HG02943 (cell line): ENCODE data around the gene C12orf57.

Experiments
- ATAC-seq: cut with Tn5 transposase; IDR thresholded peaks from one replicate; pipeline ENCODE4 v1.9.1; 2021; ENCODE audit warnings: mild to moderate bottlenecking, low read depth, moderate library complexity; ENCODE audit not compliant: unreplicated experiment

Gene C12orf57

DNA sequence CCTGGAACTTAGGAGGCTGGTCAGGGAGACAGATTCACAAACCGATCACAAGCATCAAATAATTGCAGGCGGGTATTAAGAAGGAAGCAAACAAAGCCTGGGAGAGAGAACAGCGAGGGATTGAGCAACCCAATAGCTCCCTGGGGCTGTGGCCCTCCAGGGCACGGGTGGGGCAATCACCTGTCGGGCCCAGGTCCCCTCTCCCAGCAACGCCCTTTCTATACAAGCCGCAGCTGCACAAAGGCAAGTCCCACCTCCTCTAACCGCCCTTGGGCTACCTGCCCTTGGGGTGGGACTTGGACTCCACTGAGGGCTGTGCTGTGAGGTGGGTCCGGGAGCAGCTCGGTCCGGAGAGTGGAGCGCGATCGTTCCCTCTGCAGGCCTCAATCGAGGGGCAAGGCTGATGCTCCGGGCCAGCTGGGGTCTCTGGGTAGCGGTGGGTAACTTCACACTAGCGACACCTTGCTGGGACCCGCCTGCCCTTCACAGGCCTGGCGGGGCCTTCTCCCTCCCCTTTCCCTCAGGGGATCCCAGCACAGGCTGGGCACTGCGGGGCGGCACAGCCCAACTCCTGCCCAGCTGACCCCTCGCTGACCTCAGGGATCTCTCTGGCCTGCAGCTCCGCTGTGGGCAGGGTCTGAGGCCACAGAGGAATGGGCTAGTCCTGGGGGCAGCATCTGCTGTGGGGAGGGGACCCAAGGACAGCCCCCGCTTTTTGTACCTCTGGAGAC lies 18.6 kb downstream of the C12orf57 start:
- ATAC-seq, result no peak

DNA sequence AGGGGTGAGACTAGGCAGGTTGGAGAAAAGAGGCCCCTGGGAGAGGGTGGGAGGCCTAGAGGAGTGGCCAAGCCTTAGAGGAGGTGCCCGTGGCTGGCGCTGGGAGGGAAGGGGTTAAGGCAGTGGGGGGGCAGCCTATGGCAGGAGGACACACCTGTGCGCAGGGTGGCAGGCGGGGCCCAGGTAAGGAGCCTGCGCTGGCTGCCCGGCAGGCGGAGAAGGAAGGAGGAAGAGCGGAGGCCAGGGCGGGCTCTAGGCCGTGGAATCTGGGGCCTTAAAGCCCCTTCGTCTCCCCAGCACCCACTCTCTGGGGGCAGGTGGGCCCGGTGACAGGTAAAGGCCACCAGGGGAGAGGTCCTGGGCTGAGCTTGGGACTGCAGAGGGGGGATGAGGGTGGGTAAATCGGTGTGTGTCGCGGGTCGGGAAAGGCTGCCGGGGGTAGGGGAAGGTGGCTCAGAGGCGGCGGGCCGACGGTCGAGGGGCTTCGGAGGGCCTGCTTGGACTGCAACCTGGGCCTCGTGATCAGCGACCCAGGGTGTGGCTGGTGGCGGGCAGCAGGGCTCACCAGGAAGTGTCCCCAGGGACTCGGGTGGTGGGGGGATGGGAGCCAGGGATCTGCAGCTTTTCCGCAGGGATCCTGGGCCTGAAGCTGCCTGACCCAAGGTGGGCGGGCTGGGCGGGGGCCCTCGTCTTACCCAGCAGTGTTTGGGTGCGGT lies 19.4 kb downstream of the C12orf57 start:
- no peak for ATAC-seq

DNA sequence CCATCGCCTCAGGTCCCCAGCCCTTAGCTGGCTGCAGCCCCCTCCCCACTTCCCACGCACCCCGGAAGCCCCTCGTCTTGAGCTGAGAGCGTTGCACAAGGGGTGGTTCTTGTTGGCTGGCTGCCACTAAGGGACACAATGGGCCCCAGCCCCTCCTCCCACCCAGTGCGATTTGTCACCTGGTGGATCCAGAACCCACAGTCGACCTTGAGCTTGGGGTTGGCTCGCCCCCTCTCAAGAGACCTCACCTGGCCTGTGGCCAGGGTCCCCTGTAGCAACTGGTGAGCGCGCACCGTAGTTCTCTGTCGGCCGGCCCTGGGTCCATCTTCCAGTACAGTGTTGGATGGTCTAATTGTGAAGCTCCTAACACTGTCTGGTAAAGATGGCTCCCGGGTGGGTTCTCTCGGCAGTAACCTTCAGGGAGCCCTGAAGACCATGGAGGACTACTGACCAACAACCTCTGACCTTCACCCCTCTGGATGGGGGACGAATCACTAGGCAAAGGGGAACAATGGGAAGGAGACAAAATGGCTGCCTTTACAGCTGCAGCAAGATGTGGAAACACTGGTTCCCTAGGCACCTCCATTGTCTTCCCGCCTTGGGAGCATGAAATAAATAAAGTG lies 20.1 kb downstream of the C12orf57 start:
- no peak for ATAC-seq

DNA sequence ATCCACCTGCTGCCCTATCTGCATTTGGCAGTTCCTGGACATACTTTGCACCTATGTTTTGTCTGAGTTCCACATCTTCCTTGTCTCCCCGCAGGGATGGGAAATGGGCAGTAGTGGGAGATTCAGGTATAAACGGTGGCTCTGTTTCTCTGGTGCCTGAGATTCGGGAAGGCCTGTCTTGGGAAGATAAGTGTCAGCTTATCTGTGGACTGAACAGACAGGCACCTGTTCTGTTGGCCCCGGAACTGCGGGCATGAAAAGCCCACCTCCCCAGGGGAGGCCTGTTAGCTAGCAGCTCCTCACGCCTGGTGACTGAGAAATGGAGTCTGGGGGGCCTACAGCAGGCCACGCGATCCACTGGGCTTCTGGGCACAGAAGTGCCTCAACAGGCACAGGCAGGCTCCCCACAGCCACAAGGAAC lies 20.8 kb downstream of the C12orf57 start:
- no peak for ATAC-seq

DNA sequence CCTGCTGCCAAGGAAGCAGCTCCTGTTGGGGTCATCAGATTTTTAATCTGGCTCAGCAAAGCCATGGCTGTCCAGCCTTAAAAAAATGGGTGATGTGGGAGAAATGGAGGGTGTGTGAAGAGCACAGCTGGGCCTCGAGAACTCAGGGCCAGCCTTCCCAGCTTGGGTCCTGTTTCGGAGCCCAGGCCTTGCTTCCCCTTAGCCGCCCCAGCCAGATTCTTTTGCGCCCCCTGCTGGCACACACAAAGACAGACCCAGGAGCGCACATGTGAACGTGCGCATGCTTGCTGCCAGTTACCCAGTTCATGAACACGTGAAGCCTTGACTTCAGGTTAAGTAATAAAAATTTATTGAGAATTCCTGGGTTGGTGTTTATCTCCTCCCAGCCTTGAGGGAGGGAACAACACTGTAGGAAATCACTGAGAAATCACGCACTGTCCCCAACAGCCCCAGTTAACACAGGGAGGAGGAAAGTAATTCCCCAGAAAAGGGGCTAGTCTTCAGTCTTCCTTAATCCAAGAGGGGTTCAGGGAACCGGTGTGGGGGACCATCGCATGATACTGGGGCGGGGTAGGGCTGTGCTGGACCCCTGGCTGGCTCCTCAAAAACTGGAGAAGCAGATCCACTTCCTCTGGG lies 21.3 kb downstream of the C12orf57 start:
- ATAC-seq, result no peak

DNA sequence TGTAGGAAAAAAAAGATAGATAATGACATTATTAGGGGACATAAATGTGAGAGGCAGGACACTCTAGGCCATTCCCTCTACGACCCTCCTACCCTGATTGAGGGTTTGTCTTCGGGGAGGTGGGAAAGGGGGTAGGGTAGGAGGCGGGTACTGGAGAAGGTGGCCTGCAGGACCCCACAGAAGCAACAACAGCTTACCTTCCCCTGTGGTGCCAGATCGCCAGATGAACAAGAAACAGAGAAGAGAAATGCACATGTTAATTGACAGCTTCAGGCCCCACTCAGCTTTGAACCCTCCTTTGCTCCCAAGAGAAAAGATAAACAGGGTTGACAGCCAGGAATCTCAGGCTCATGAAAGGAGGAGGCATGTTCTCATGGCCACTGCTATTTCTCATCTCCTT lies 21.9 kb downstream of the C12orf57 start:
- no peak for ATAC-seq

DNA sequence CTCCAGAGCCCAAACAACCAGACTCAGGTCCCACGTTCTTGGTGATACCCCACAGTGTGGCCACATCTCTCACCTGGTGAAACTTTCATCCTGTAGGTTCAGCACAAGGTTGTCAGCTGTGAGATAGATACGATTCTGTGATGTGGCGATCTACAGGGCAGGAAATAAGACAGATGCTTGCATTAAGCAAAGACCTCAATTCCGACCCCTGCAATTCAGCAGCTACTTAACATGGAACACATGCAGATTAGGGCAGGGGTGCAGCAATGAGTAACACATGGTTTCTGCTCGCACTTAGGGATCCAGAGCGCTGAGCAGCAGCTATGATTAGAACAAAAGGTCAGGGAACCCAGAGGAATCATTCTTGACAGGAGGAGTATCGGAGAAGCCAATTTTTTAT lies 22.5 kb downstream of the C12orf57 start:
- no peak for ATAC-seq

DNA sequence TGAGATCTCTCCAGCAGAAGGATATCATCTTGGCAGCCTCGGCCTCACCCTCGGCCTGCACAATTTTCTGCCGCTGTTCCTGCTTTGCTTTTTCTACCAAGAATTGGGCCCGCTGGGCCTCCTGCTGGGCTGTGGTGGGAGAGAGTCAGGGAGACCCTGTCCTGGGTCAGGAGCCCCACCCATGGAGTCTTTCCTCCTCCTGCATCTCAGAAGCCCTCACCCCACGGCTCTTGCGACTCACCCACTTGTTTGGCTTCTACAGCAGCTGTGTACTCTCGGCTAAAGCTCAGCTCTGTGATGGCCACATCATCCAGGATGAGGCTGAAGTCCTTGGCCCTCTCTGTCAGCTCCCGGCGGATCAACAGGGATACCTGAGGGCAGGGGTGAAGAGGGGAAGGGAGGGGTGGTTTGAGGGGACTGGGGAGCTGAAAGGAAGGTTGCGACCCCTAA lies 23.9 kb downstream of the C12orf57 start:
- ATAC-seq, result no peak

DNA sequence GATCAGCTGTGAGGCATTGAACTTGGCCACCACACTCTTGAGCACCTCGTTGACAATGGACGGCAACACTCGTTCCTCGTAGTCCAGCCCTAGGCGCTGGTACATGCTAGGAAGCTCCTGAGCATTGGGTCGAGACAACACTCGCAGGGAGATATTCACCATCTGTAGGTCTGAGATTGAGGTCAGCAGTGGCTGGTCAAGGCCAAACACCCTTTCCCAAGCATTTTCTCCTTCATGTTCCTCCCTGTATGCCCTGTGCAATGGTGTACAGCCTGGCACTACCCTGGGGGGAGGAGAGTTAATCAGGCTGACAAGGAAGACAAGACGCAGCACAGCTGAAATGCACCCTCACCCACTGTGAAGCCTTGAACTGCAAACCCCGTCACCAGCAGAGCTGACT lies 24.6 kb downstream of the C12orf57 start:
- no peak for ATAC-seq

DNA sequence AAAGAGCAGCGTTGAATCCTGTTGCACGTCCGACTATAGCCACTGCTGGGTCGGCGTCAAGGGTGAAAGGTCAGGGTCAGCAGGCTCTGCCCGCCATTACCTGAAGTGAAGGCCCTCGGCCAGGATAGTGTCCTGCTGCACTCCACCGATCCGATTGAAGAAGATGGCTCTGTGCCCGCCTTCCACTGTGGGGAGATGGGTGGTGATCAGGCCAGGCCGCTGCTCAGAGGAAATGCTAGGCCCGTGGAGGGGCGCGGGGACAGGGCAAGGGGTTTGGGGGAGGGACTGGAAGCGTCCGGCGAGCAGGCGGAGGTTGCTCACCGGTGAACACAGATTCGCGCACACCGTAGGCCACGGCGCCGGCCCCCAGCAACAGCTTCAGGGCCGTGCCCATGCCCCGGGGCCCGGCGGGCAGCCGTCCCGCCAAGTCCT lies 26.3 kb downstream of the C12orf57 start:
- ATAC-seq, result peak; percentile 24

DNA sequence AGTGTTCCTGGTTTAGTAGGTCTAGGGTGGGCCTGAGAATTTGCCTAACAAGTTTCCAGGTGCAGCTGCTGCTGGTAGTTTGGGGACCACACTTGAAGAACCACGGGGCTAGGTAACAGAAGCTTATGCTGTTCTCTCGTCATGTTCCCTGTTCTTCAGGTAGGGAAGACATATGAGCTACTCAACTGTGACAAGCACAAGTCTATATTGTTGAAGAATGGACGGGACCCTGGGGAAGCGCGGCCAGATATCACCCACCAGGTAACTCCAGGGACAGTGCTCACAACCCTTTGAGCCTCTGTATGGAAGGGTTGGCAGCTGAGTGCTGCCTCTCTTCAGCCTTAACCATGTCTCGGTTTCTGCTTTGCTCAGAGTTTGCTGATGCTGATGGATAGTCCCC lies 30.4 kb downstream of the C12orf57 start:
- no peak for ATAC-seq

DNA sequence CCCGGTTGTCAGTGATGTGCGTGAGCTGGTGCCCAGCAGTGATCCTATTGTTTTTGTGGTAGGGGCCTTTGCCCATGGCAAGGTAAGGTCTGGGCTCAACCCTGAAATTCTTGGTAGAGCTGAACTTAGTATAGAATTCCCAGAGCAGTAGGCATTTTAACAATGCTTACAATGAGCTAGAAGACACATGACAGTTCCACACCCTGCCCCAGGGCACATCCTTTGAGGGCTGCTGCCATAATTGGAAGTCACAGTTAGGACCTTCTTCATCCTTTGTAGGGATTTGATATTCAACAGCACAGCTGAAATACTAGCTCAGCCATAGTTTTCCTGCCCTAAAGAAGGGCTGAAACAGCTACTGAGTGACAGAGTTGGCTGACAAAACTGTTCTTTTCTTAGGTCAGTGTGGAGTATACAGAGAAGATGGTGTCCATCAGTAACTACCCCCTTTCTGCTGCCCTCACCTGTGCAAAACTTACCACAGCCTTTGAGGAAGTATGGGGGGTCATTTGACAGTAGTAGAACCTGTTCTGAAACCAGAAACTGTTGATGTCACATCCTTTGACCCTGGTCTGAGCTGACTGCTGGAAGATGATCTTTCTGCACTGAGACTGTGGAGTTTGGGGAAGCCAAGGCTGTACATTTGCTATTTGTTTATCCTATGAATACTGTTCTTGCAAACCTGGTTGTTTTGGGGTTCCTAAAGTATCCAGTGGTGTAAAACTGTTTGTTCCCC lies 31.6 kb downstream of the C12orf57 start:
- ATAC-seq, result no peak

DNA sequence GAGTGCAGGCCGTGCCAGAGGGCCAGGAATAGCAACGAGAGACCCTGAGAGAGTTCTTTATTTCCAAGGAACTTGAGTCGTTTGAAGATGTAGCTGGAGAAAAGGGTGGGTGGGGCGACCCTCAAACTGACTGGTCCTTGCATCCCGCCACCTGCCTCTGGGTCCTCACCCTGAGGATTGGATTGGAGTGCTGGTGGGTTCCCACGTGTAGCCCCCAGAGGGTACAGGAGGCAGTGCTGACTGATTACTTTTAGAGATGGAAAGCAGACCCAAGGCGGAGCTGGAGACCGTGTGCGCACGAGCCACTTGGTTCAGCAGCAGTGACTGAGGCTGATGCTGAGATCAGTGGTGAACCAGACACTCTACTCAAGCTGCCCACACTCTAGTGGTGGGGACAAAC lies 33.8 kb downstream of the C12orf57 start:
- ATAC-seq, result no peak

DNA sequence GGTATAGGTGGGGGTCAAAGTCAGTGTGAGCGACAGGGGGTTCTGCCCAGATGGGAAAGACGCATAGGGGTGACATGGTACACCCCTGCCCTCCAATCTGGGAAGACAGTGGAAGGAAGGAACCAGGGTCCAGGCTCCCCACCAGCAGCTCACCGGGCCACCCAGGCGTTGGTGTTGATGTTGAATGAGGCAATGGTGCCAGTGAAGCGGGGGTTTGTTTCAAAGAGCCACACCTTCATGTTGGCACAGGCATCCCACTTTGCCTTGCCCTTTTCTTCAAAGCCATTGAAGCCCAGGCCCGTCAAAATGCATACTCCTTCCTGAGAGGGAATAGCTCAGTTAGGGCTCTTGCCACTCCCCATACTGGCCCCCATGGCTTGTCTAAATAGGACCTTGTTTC lies 34.4 kb downstream of the C12orf57 start:
- no peak for ATAC-seq

DNA sequence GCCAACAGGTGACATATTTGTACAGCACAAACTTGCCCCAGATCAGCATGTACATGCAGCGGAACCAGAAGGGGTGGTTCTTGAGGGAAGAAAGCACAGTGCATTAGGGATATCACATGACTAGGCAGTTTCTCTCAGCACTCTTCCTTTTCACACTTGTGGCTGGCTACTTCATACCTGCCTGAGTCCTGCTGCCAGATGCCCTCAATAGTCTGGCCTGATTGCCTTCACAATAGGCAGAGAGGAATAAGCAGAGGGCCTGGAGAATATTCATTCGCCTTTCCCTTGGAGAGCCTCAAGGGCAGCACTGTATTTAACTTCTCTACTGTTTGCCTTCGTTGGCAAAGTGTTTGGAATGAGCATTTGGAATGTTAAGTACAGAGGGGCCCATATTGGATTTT lies 34.8 kb downstream of the C12orf57 start:
- no peak for ATAC-seq

DNA sequence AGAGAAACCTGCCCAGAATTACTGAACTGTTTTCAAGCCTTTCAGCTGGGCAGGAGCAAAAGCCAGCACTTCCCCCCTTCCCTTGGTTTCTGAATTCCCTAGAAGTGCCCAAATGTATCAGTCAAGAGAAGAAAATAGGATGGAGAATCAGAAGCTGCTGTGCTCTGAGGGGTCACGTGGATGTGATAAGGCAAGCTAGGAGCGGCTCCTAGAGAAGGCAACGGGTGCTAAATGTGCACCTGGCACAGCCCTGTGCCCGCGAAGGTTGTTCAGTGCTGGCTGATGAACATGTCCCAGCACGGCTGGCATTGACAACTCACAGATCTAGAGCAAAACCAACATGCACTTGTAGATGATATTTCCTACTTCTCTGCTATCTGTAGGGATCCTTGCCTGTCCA lies 35.2 kb downstream of the C12orf57 start:
- ATAC-seq, result no peak

DNA sequence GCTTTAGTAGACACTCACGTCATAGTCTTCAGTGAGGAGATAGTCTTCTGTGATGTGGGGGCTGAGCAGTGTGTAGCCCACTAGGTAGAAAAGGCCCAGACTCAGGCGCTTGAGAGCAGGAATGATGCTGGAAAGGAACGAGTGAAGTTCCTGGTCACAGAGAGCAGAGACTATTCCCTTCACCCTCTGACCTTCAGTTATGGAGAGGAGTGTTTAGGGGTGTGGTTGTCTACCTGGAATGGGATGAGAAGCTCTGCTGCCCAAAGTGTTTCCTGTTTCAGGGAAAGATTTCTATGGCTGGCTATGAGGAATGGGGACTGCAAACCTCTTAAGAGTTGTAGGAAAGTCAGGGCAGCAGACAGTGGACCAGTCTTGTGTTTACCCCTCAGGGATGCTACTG lies 35.6 kb downstream of the C12orf57 start:
- no peak for ATAC-seq

DNA sequence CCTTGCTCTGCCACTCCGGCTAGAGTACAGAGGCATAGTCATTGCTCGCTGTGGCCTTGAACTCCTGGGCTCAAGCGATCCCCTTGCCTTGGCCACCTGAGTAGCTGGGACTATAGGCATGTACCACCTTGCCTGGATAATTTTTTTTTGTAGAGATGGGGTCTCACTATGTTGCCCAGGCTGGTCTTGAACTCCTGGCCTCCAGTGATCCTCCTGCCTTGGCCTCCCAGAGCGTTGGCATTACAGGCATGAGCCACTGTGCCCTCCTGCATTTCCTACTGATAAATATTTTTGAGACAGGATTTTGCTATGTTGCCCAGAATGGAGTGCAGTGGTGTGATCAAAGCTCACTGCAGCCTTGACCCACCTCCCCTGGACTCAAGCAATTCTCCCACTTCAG lies 36.3 kb downstream of the C12orf57 start:
- no peak for ATAC-seq

DNA sequence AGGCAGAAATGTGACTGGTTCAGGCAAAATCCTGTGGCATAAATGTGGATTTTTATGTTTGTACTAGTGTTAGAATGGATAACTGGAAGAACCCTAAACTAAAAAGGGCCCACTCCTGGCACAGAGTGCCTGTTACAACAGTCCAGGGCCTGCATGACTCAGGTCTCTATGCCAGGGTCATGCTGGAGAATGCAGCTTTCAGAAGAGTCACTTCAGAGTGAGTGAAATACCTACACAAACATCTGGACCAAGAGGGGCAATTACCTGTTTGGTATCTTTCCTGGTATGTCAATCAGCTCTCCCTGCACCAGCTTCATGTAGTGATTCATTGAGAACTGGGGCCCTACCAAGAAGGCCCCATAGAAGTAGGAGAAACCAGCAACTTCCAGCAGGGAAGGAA lies 36.9 kb downstream of the C12orf57 start:
- ATAC-seq, result no peak
